Activated gamma-delta T cell (primary cell): ENCODE data around the gene ADAD2.

ENCODE experiments used
- DNase-seq: peaks from one replicate; lab custom pipeline; 2025; lab: John Stamatoyannopoulos, UW

ADAD2 gene

GRCh38 chr16:84223456-84223855 lies 32.5 kb downstream of the ADAD2 start:
- no peak for DNase-seq

DNA sequence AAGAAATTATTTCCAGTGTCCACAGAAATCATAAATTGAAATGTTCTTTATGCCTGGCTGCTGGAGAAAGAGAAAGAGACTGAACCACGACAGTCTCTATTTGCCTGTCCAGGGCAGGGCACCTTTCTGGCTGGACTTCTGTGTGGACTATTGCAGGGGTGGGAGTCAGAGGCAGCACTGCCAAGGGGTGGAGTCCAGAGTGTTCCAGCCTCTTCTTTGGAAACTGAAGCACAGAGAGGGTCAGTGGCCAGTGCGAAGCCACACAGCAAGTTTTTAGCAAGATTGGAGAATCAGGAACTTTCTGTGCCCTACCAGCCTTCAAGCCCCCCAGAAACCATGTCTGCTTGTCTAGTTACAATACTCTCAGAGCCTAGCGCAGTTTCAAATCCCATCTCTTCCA lies 33.6 kb downstream of the ADAD2 start:
- no peak for DNase-seq

GRCh38 chr16:84225126-84225525 lies 34.2 kb downstream of the ADAD2 start:
- DNase-seq = no peak

DNA sequence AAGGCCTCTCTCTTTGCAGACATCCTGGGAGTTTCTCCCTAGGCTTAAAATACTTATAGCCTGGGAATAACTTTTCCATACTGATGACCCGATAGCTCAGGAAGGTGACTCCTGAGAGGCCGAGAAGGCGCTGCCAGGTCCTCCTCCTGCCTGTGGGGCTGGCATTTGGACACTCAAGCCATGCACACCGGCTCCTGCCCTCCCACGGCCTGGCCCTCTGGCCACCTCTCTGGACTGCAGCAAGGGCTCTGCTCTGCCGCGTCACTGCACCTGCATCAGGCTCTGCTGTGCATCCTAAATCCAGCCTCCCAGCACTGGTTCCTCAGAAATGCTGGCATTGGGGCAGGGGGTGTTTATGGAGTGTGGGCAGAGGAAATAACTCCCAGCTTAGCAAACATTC lies 34.6 kb downstream of the ADAD2 start:
- no peak for DNase-seq

- no peak for DNase-seq
Measured at GRCh38 chr16:84226026-84226425, 35.1 kb downstream of the ADAD2 start.

DNA sequence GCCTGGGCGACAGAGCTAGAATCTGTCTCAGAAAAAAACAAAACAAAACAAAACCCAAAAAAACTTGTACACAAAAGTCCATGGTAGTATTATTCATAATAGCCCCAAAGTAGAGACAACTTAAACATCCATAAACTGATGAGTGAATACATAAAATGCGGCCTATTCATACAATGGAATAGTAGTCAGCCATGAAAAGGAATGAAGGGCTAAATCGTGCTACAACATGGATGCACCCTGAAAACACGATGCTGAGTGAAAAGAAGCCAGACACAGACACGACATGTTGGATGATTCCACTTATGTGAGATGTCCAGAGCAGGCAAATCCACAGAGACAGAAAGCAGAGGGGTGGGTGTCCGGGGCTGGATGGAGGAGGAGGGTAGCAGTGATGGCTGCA lies 36.6 kb downstream of the ADAD2 start:
- no peak for DNase-seq

- DNase-seq = no peak
Measured at GRCh38 chr16:84228256-84228838, 37.4 kb downstream of the ADAD2 start.

DNA sequence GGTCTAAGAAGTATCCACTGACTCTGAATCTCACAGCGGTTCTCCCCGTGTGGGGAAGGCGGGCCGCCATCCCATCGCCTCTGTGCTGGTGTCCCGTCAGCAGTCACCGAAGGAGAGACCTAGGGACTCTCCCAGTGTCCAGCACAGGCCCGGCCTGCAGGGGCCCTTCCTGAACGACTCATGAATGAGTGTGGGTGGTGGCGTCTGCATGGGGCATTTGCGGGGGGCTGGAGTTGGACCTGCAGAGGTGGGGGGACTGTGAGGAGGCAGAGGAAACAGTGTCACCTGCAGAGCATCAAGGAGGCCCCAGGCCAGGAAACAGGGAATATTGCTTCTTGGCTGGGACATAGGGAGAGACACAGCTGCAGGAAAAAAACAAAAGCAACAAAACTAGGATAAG lies 38.5 kb downstream of the ADAD2 start:
- no peak for DNase-seq

- DNase-seq = no peak
Measured at GRCh38 chr16:84232060-84232459, 41.1 kb downstream of the ADAD2 start.

DNA sequence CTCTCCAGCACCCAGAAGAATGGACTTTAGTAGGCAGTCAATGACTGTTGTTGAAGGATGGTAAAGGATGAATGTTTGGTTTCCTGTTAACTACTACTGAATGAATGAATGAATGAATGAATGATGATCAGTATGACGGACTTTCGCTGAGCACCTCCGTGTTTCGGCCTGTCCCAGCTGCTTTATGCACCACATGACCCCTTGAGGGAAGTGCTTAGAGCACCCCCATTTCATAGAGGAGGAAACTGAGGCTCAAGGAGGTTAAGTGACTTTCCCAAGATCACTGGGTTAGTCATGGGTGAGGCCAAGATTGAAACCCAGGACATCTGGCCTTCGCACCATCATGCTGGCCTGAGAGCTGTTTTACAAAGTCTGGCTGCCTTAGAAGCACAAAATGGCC lies 42.0 kb downstream of the ADAD2 start:
- no peak for DNase-seq

DNA sequence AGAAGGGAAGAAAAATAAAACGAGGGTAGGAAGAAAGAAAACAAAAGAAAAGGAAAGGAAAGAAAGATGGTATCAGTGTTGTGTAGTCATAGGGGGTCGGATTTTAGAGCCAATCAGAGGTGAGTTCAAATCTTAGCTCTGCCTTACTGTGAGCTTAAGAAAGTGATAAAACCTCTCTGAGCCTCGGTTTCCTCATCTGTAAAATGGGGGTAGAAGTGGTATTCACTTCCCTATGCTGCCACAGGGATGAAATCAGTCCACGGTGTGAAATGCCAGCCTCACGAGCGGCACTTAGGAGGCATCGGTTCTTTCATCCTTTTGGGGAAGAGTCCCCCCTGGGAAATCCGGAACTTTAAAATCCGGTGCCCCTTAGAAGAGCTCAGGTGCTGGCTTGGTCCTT lies 42.8 kb downstream of the ADAD2 start:
- DNase-seq = no peak

GRCh38 chr16:84234321-84235241 lies 43.6 kb downstream of the ADAD2 start:
- DNase-seq = no peak

- no peak for DNase-seq
Measured at GRCh38 chr16:84236671-84237070, 45.7 kb downstream of the ADAD2 start.

GRCh38 chr16:84237994-84238750 lies 47.2 kb downstream of the ADAD2 start:
- no peak for DNase-seq

DNA sequence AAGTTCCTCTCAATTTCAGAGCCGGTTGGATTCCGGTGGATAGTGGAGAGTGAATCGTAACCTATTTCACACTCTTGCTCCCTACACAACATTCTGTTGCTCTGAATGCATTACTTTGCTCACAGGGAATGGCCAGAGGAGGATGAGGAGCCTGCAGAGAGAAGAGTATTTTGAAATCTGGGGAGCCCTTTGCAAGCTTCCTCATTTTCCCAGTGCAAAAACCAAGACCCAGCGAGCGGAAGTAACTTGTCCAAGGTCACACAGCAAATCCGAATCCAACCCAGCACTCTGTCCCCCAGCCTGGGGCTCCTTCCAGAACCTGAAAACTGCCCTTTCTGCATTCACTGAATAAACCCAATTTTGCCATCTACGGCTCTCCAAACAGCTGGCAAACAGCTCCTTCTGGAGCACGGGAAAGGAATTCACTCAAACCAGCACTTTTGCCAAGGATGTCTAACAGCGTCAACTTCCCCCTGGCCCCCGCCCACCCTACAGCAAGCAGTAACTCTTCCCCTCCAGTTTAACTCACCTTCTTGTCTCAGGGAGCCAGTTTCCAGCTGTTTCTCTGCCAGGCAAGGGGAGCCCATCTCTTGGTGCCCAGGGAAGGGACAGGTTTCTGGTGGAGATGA lies 48.3 kb downstream of the ADAD2 start:
- no peak for DNase-seq

DNA sequence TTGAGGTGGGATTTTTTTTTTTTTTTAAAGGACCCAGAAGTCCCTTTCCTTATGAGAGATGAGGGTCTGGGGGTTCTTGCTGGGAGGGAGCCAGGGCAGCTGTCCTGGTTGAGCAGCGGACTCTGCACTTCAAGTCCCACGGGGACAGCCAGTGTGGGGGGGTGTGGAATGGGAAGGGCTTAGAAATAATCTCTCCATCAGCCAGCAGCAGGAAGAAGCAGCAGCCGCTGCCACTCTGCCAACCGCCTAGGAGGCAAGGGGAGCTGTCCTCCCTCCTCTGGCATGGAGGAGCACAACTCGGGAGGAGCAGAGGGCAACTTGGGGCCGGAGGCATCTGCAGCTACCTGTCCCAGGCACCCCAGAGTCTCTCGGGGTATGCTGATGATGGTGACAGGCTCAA lies 49.0 kb downstream of the ADAD2 start, which contains the start of gene KCNG4:
Gene KCNG4, minus strand, starts transcription at position 104 of the 400 bp plus-strand sequence. CDS start 2,527 bp downstream, outside the sequence.
- no peak for DNase-seq

- no peak for DNase-seq
Measured at GRCh38 chr16:84240455-84240854, 49.5 kb downstream of the ADAD2 start.

GRCh38 chr16:84241778-84242177 lies 50.8 kb downstream of the ADAD2 start:
- no peak for DNase-seq

GRCh38 chr16:84242839-84243238 lies 51.9 kb downstream of the ADAD2 start:
- DNase-seq = no peak

GRCh38 chr16:84243732-84244131 lies 52.8 kb downstream of the ADAD2 start:
- no peak for DNase-seq

- DNase-seq = no peak
Measured at GRCh38 chr16:84244728-84245127, 53.8 kb downstream of the ADAD2 start.
